ENCODE measurements around the gene SSNA1.
A peak's percentile ranks its signal among the peaks of the same experiment; 100 is the strongest.

The SSNA1 gene

GRCh38 chr9:137221095-137221505, 32.6 kb downstream of the SSNA1 start:
- no peak overlapping the region for H3K4me3 ChIP-seq (ENCODE audit: low read depth in 1 of 2, low read length in 2 of 2)
- H3K9ac ChIP-seq (ENCODE audit: low read depth, low read length) = no peak overlapping the region
- ATAC-seq (ENCODE audit: insufficient read depth, low read depth) (no peak), DNase-seq (no peak)
- H2AFZ ChIP-seq (ENCODE audit: low read depth, low read length) = no peak overlapping the region
- H4K20me1 ChIP-seq (ENCODE audit: insufficient read depth, low read length) = no peaks in the 10 kb centered on the region; the same call in 1 of the 2 replicates
- no peaks in the 10 kb centered on the region for H3K79me2 ChIP-seq (ENCODE audit: insufficient read depth, low read length)
- TF ChIP-seq CTCF (IDR thresholded peaks at IDR 0.05; ENCODE audit: borderline replicate concordance, extremely low read depth, low read length, poor library complexity, severe bottlenecking) (no peak), EZH2 (IDR thresholded peaks at IDR 0.05; ENCODE audit: borderline replicate concordance, low read depth, low read length, severe bottlenecking) (no peak)
- no peak overlapping the region for H3K27ac ChIP-seq (ENCODE audit: low read length)
- H3K9me3 ChIP-seq (ENCODE audit: insufficient read depth, low read length, severe bottlenecking) = no peaks in the 10 kb centered on the region
- H3K4me2 ChIP-seq (ENCODE audit: insufficient read depth, low read length) = no peak overlapping the region
- H3K36me3 ChIP-seq (ENCODE audit: insufficient read depth, low read length) = peaks cover under 1% of the 10 kb centered on the region; the same call in 1 of the 2 replicates
- H3K4me1 ChIP-seq (ENCODE audit: insufficient read depth, low read length) = peaks cover 17% of the 10 kb centered on the region
- no peaks in the 10 kb centered on the region for H3K27me3 ChIP-seq (ENCODE audit: insufficient read depth, low read length, poor library complexity)

- Histone ChIP-seq H3K27ac (ENCODE audit: low read length) (no peak overlapping the region), H3K27me3 (ENCODE audit: insufficient read depth, low read length, poor library complexity) (no peaks in the 10 kb centered on the region), H3K4me3 (ENCODE audit: low read depth in 1 of 2, low read length in 2 of 2) (no peak overlapping the region), H2AFZ (ENCODE audit: low read depth, low read length) (no peak overlapping the region), H3K9me3 (ENCODE audit: insufficient read depth, low read length, severe bottlenecking) (no peaks in the 10 kb centered on the region), H4K20me1 (ENCODE audit: insufficient read depth, low read length) (no peaks in the 10 kb centered on the region; the same call in 1 of the 2 replicates), H3K36me3 (ENCODE audit: insufficient read depth, low read length) (no peaks in the 10 kb centered on the region; the same call in 1 of the 2 replicates), H3K9ac (ENCODE audit: low read depth, low read length) (no peak overlapping the region), H3K79me2 (ENCODE audit: insufficient read depth, low read length) (no peaks in the 10 kb centered on the region), H3K4me2 (ENCODE audit: insufficient read depth, low read length) (no peak overlapping the region), H3K4me1 (ENCODE audit: insufficient read depth, low read length) (peaks cover 17% of the 10 kb centered on the region)
- ATAC-seq (ENCODE audit: insufficient read depth, low read depth) (no peak), DNase-seq (no peak)
- TF ChIP-seq CTCF (IDR thresholded peaks at IDR 0.05; ENCODE audit: borderline replicate concordance, extremely low read depth, low read length, poor library complexity, severe bottlenecking) (no peak), EZH2 (IDR thresholded peaks at IDR 0.05; ENCODE audit: borderline replicate concordance, low read depth, low read length, severe bottlenecking) (no peak)
Measured at GRCh38 chr9:137221506-137222111, 33.1 kb downstream of the SSNA1 start.

GRCh38 chr9:137222190-137223077, 34.0 kb downstream of the SSNA1 start, which contains the start of gene RNF208:
TSS of gene RNF208 (minus strand) at chr9:137222240. CDS start at chr9:137221212, 1,028 bp downstream.
- no peaks in the 10 kb centered on the region for H3K9me3 ChIP-seq (ENCODE audit: insufficient read depth, low read length, severe bottlenecking)
- no peaks in the 10 kb centered on the region for H3K79me2 ChIP-seq (ENCODE audit: insufficient read depth, low read length)
- peak within 1 kb of the TSS; percentile 85 for H3K27ac ChIP-seq (ENCODE audit: low read length)
- H4K20me1 ChIP-seq (ENCODE audit: insufficient read depth, low read length) = no peaks in the 10 kb centered on the region
- DNase-seq (no peak), ATAC-seq (ENCODE audit: insufficient read depth, low read depth) (no peak)
- peak within 1 kb of the TSS; percentile 98 for H3K9ac ChIP-seq (ENCODE audit: low read depth, low read length)
- H3K27me3 ChIP-seq (ENCODE audit: insufficient read depth, low read length, poor library complexity) = no peaks in the 10 kb centered on the region
- peak within 1 kb of the TSS; percentile 82 for H2AFZ ChIP-seq (ENCODE audit: low read depth, low read length)
- H3K4me2 ChIP-seq (ENCODE audit: insufficient read depth, low read length) = peak within 1 kb of the TSS; percentile 94
- H3K4me3 ChIP-seq (ENCODE audit: low read depth in 1 of 2, low read length in 2 of 2) = peak within 1 kb of the TSS; percentile 68 to 96; a peak in 3 of 4 replicates
- peaks cover 20% of the 10 kb centered on the region for H3K4me1 ChIP-seq (ENCODE audit: insufficient read depth, low read length)
- TF ChIP-seq EZH2 (IDR thresholded peaks at IDR 0.05; ENCODE audit: borderline replicate concordance, low read depth, low read length, severe bottlenecking) = no peak
- no peak for TF ChIP-seq CTCF (IDR thresholded peaks at IDR 0.05; ENCODE audit: borderline replicate concordance, extremely low read depth, low read length, poor library complexity, severe bottlenecking)
- H3K36me3 ChIP-seq (ENCODE audit: insufficient read depth, low read length) = no peaks in the 10 kb centered on the region; the same call in 1 of the 2 replicates

Data from DND-41 (cell line).